Esophagus (tissue), 2 donors: ENCODE data around the gene PALM2AKAP2. TPM values are rescaled to one million over a fixed set of nuclear protein-coding genes. Genes with fewer than 3 reads are reported as not detected.

Source experiments
- H3K27ac ChIP-seq, 2 donors: one replicate each; pipeline ENCODE4 v1.5.1; 2013; ENCODE audit warnings: low read depth in 2 of 2, mild to moderate bottlenecking in 2 of 2, inconsistent platforms in 1 of 2, low read length in 1 of 2, moderate library complexity in 1 of 2
- H3K27me3 ChIP-seq, 2 donors: one replicate each; pipeline ENCODE4 v1.6.1; 2013; ENCODE audit warnings: low read length in 2 of 2, control low read depth in 1 of 2, mild to moderate bottlenecking in 1 of 2; ENCODE audit not compliant: insufficient read depth in 2 of 2, control insufficient read depth in 1 of 2
- H3K36me3 ChIP-seq, 2 donors: one replicate each; pipeline ENCODE4 v1.6.1; 2013; ENCODE audit warnings: low read length in 1 of 2; ENCODE audit not compliant: control insufficient read depth in 2 of 2, insufficient read depth in 2 of 2
- H3K4me1 ChIP-seq, 2 donors: one replicate each; pipeline ENCODE4 v1.6.1; 2013; ENCODE audit warnings: low read length in 1 of 2; ENCODE audit not compliant: control insufficient read depth in 2 of 2, insufficient read depth in 2 of 2
- H3K4me3 ChIP-seq, 2 donors: one replicate each; pipeline ENCODE4 v1.5.1; 2013; ENCODE audit warnings: low read length in 2 of 2, mild to moderate bottlenecking in 2 of 2, low read depth in 1 of 2, moderate library complexity in 1 of 2
- H3K9me3 ChIP-seq, 2 donors: one replicate each; pipeline ENCODE4 v1.6.1; 2013; ENCODE audit warnings: mild to moderate bottlenecking in 2 of 2, low read depth in 1 of 2, low read length in 1 of 2, moderate library complexity in 1 of 2; ENCODE audit not compliant: control insufficient read depth in 2 of 2, insufficient read depth in 1 of 2
- WGBS, 2 donors: extraction: QIAGEN DNeasy Blood & Tissue Kit; methylation state at CpG; one replicate each; pipeline ENCODE4 v1.1.7; 2013; 5-methylcytosine and 5-hydroxymethylcytosine counted together
- polyA plus RNA-seq, 2 donors: library from polyadenylated mRNA; stranded (reverse); fragments of 200-250 nt; gene quantifications; one replicate each; pipeline ENCODE4 v1.2.3, GENCODE V29; 2013
- donor health status: healthy with polysubstance abuse.
- donor health status: Bipolar disorder and iron deficiency.

The PALM2AKAP2 gene
- polyA plus RNA-seq, 2 donors, result 0.02 to 0.14 TPM

DNA sequence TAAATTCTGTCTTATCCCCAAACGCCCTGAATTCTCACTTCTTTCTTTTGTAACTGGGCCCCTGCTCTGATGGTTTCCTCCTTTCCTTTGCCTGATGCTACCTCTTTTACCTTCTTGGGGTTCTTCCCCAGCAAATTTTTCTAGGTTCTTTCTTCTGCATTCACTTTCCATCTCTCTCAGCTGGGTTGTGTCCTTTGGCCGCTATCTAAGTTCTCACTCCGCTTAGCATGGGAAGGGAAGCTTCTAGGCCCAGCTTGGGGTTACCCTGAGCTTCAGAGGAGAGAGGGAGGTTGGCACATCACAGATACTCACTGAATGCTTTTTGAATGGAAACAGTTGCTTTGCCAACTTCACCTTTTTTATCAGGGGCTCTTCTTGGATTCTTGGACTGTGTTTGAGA is 17.0 kb downstream of the PALM2AKAP2 start:
- Histone ChIP-seq H3K27me3 (no peaks in the 10 kb centered on the region), H3K27ac (no peak overlapping the region), H3K36me3 (no peaks in the 10 kb centered on the region)

DNA sequence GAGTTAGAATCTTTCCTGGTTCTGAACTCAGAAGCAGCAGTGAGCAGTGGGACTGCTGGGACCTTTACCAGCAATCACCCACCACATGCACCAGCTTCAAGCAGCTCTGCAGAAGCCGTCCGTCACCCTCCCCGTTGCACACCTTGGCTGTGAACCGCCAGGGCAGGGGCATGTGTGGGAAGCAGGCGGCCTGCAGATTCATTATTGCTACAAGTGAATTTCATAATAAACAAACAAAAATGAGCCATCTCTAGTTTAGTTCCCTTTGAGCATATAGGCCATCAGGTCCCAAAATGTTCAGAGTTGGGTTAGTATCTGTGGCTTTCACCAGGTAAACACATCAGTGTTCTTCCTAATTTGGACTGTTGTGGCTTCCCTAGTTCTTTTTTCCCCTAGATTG is 17.5 kb downstream of the PALM2AKAP2 start:
- H3K4me3 ChIP-seq, result no peak overlapping the region
- H3K27me3 ChIP-seq, result no peaks in the 10 kb centered on the region
- no peaks in the 10 kb centered on the region for H3K4me1 ChIP-seq
- WGBS, 2 donors, result 96% methylated on average over 5 of the region's 5 CpGs
- no peaks in the 10 kb centered on the region for H3K36me3 ChIP-seq
- no peaks in the 10 kb centered on the region for H3K9me3 ChIP-seq
- H3K27ac ChIP-seq, result no peak overlapping the region

More for the DNA sequence above, 17.0 kb downstream of the PALM2AKAP2 start:
- no peak overlapping the region for H3K4me3 ChIP-seq
- H3K4me1 ChIP-seq, result no peaks in the 10 kb centered on the region
- 85 to 90% methylated on average over 3 of the region's 3 CpGs for WGBS, 2 donors
- no peaks in the 10 kb centered on the region for H3K9me3 ChIP-seq

DNA sequence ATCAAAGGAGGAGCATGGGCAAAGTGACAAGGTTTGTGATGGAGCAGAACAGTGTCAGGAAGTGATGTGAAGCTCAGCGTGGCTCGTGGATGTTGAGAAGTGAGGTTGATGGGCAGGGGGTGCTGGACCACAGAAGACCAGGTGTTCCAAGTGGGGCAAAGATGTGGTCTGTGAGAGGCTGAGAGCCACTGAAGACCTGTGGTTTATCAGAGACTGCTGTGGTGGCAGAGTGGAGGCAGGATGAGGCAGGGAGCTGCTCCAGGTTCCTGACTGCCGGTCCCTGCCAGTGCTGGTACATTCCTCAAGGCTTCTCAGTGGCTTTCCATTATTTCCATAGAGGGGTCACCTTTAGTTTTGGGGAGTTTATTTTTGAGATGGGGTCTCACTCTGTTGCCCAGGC is 19.1 kb downstream of the PALM2AKAP2 start:
- WGBS, 2 donors, result 74 to 90% methylated on average over 3 of the region's 3 CpGs
- Histone ChIP-seq H3K4me1 (no peaks in the 10 kb centered on the region), H3K36me3 (no peaks in the 10 kb centered on the region), H3K4me3 (no peak overlapping the region), H3K9me3 (no peaks in the 10 kb centered on the region), H3K27me3 (no peaks in the 10 kb centered on the region), H3K27ac (no peak overlapping the region)

DNA sequence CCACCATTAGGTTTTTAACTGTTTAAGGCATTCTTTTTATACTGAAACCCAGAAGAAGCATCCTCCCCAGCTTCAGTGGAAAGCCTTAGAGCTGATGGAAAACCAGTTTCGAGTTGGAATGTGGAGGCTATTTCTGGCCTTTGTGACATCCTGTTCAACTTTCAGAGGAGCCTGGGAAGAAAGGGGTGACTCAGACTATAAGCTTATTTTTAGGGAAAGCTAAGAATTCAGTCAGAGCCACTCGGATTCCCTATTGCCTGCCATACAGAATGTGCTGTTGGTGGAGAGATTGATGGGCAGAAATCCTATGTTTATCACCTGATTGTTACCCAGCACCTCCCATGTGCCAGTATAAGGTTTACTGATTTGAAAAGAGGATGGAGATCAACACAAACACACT is 19.8 kb downstream of the PALM2AKAP2 start:
- Histone ChIP-seq H3K9me3 (no peaks in the 10 kb centered on the region), H3K36me3 (no peaks in the 10 kb centered on the region), H3K27ac (no peak overlapping the region), H3K4me3 (no peak overlapping the region), H3K27me3 (no peaks in the 10 kb centered on the region), H3K4me1 (no peaks in the 10 kb centered on the region)
- WGBS, 2 donors, result 34 to 39% methylated on average over 2 of the region's 2 CpGs

DNA sequence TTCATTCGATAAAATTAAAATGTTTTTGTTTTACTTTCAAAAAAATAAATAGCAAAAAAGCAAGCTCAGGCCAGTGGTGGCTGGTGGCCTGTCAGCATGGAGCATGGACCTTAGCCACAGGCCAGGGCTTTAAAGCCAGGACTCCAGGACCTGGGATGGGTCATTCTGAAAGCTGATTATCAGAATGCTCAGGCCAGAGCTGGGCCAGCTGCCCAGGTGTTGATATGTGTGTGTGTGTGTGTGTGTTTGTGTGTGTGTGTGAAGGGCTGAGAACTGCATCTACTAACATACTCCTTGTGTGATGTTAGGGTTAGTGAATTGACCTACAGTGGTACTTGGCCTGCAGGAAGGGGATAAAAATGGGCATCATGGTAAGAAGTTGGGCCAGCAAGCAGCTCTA is 21.5 kb downstream of the PALM2AKAP2 start:
- Histone ChIP-seq H3K27me3 (no peaks in the 10 kb centered on the region), H3K27ac (no peak overlapping the region), H3K4me1 (no peaks in the 10 kb centered on the region), H3K4me3 (no peak overlapping the region), H3K36me3 (no peaks in the 10 kb centered on the region), H3K9me3 (no peaks in the 10 kb centered on the region)
- 76 to 91% methylated on average over 1 of the region's 1 CpG for WGBS, 2 donors

DNA sequence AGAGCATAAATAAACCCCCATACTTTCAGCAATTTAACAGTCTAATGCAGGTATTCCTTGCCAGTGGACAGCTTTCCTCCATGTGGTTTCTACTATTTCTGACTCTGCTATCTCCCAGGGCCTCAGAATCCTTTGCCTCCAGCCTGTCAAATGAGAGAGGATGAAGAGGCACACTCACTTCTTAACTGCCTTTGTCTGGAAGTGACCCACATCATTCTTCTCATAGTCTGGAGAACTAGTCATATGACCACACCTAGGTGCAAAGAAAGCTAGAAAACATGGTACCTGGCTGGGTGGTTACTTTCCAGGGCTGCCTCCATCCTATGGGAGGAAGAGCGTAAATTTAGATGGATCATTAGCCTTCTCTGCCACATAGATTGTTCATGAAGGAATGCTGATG is 22.5 kb downstream of the PALM2AKAP2 start:
- H3K27ac ChIP-seq, result no peak overlapping the region
- no peaks in the 10 kb centered on the region for H3K4me1 ChIP-seq
- no peaks in the 10 kb centered on the region for H3K27me3 ChIP-seq
- H3K9me3 ChIP-seq, result no peaks in the 10 kb centered on the region
- H3K4me3 ChIP-seq, result no peak overlapping the region
- H3K36me3 ChIP-seq, result no peaks in the 10 kb centered on the region
- WGBS, 2 donors, result 85 to 99% methylated on average over 1 of the region's 1 CpG

DNA sequence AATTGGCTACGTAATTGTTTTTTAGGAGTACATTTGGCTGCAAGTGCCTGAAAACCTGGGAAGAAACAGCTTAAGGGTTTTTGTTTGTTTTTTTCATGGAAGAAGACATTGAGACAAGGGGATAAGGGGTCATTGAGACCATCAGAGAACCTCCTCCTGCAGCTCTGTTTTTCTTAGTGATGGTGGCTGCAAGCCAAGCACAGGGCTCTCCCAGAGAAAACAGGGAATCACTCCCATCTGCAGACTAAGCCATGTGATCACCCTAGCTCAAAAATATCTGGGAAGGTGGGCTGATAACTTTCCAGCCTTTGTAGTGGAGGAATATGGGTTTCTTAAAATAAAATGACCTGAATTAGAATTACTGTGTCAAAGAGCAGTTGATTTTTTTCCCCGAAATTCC is 25.1 kb downstream of the PALM2AKAP2 start:
- H3K9me3 ChIP-seq, result no peaks in the 10 kb centered on the region
- no peaks in the 10 kb centered on the region for H3K4me1 ChIP-seq
- H3K27ac ChIP-seq, result no peak overlapping the region
- no peak overlapping the region for H3K4me3 ChIP-seq
- H3K36me3 ChIP-seq, result no peaks in the 10 kb centered on the region
- no peaks in the 10 kb centered on the region for H3K27me3 ChIP-seq
- 78% methylated on average over 2 of the region's 2 CpGs for WGBS, 2 donors

DNA sequence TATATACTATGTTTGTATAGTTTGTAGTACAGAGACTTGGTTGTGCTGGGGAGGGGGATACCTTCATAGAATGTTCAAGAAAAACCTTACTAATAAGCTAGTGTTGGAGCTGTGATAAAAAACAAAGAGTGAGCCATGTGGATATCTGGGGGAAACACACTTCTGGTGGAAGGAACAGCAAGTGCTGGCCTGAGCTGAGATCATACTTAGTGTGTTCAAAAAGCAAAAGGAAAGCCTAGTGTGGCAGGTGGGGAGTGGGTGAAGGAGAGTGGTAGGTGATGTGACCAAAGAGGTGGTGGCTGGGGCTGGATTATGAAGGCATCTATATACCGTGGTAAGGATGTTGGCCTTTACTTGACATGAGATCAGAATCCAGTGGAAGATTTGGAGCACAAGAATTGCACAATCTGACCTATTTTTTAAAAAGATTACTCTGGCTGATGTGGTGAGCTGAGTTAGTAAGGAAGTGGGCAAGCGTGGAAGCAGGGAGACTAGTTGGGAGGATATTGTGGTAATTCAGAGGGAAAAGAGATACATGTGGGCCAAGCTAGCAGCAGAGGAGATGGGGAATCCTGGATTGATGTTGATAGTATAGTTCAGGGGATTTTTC is 26.6 kb downstream of the PALM2AKAP2 start:
- Histone ChIP-seq H3K36me3 (no peaks in the 10 kb centered on the region), H3K4me3 (no peak overlapping the region), H3K4me1 (no peaks in the 10 kb centered on the region), H3K27ac (no peak overlapping the region), H3K9me3 (no peaks in the 10 kb centered on the region), H3K27me3 (no peaks in the 10 kb centered on the region)
- 62 to 66% methylated on average over 2 of the region's 2 CpGs for WGBS, 2 donors

DNA sequence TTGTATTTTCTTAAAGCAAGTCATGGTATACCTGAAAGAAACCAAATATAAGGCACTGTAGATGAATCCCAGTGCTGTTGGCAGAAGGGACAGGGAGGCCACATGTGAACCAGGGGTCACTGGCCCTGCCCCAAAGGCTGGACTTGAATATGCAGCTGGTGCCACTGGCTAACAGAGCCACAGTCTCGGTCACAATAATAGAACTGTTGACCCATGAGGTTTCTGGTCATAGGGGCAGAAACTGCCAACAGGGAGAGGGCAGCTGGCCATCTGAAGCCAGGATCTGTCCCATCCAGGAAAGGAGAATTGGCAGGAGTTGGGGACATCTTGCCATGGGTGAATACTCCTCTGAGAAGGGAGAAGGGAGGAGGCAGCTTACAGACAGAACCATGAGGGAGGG is 31.9 kb downstream of the PALM2AKAP2 start:
- Histone ChIP-seq H3K36me3 (no peaks in the 10 kb centered on the region), H3K4me1 (no peaks in the 10 kb centered on the region), H3K27me3 (no peaks in the 10 kb centered on the region), H3K4me3 (no peak overlapping the region), H3K27ac (no peak overlapping the region), H3K9me3 (no peaks in the 10 kb centered on the region)
- WGBS, 2 donors, result 71 to 73% methylated on average over 1 of the region's 1 CpG

DNA sequence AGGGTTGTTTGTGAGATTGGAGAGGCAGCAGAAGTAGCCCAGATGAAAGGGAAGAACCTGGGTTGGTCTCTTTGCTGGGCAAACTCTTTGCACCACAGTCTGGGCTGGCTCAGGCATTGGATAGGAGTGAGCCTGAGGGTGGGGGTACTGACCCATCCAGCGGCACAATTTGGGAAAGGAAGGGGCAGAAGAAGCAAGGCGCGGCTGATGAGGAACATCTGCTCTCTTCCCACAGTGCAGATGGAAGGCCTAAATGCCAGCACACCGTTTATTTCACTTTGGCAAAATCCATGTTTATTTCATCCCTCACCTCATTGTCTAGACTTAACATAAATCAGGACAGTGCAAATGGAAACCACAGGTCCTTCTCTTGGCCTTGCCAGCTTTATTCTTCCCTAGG is 32.3 kb downstream of the PALM2AKAP2 start:
- no peaks in the 10 kb centered on the region for H3K27me3 ChIP-seq
- H3K4me3 ChIP-seq, result no peak overlapping the region
- no peak overlapping the region for H3K27ac ChIP-seq
- no peaks in the 10 kb centered on the region for H3K36me3 ChIP-seq
- H3K4me1 ChIP-seq, result no peaks in the 10 kb centered on the region
- 77 to 83% methylated on average over 4 of the region's 4 CpGs for WGBS, 2 donors
- no peaks in the 10 kb centered on the region for H3K9me3 ChIP-seq
